HEK293 (cell line): ENCODE measurements around the gene C8B.

Experiments used
- CTCF ChIA-PET: fragments of 350-600 bp; formaldehyde crosslinking; extraction: SDS; loops from one replicate; lab custom pipeline; 2021; ENCODE audit warnings: antibody characterized with exemption; lab: Yijun Ruan, JAX
- POLR2A ChIA-PET: fragments of 300-600 bp; formaldehyde crosslinking; extraction: SDS; loops from one replicate; lab custom pipeline; 2020; ENCODE audit warnings: antibody characterized with exemption, inconsistent platforms; lab: Yijun Ruan, JAX
- H3K27ac ChIP-seq: fragments of 200-500 bp; sonication (Bioruptor generic); 2 replicates; pipeline ENCODE4 v1.5.1; 2014; ENCODE audit warnings: low read depth, low read length, control low read depth, inconsistent platforms; ENCODE audit errors: extremely low read depth
- H3K36me3 ChIP-seq, 2 experiments: fragments of 200-500 bp in 1 of 2; sonication (Bioruptor generic) in 1 of 2; 1 replicate in 1 of 2; 2 replicates in 1 of 2; pipeline ENCODE4 v1.5.1; 2014 to 2017; ENCODE audit warnings: inconsistent platforms in 2 of 2, low read length in 2 of 2; ENCODE audit not compliant: control insufficient read depth in 2 of 2, insufficient read depth in 1 of 2
- H3K4me1 ChIP-seq: fragments of 200-500 bp; sonication (Bioruptor generic); 2 replicates; pipeline ENCODE4 v1.5.1; 2014; ENCODE audit warnings: mild to moderate bottlenecking, low read length, inconsistent platforms; ENCODE audit not compliant: control insufficient read depth, insufficient read depth
- H3K4me3 ChIP-seq: 2 replicates; pipeline ENCODE4 v1.5.1; 2011; ENCODE audit warnings: low read depth, mild to moderate bottlenecking, control low read depth, low read length, moderate library complexity
- H3K9me3 ChIP-seq: fragments of 200-500 bp; sonication (Bioruptor generic); 2 replicates; pipeline ENCODE4 v1.5.1; 2014; ENCODE audit warnings: low read depth, low read length, inconsistent platforms; ENCODE audit not compliant: control insufficient read depth, insufficient read depth
- BCL11A ChIP-seq: fragments of 450-650 bp; formaldehyde crosslinking; IDR thresholded peaks from 2 replicates; pipeline ENCODE4 v1.5.1; 2016; ENCODE audit warnings: low read depth, missing biosample characterization, missing genetic modification characterization
- BCL11B ChIP-seq: fragments of 450-650 bp; formaldehyde crosslinking; IDR thresholded peaks from 2 replicates; pipeline ENCODE4 v1.5.1; 2016; ENCODE audit warnings: low read depth, missing biosample characterization, missing genetic modification characterization
- GFI1B ChIP-seq: fragments of 450-650 bp; formaldehyde crosslinking; IDR thresholded peaks from 2 replicates; pipeline ENCODE4 v1.5.1; 2016; ENCODE audit warnings: missing biosample characterization, missing genetic modification characterization
- GLI2 ChIP-seq: fragments of 450-650 bp; formaldehyde crosslinking; IDR thresholded peaks from 2 replicates; pipeline ENCODE4; 2017; ENCODE audit warnings: missing biosample characterization, missing genetic modification characterization, low read depth, borderline replicate concordance
- GLIS1 ChIP-seq: fragments of 450-650 bp; formaldehyde crosslinking; IDR thresholded peaks from 2 replicates; pipeline ENCODE4 v1.5.1; 2016; ENCODE audit warnings: missing biosample characterization, missing genetic modification characterization
- HOXD13 ChIP-seq: sonication (generic); formaldehyde crosslinking; IDR thresholded peaks from 2 replicates; pipeline ENCODE4 v1.8.0; 2022; ENCODE audit warnings: missing genetic modification reagents, borderline replicate concordance
- KLF8 ChIP-seq: fragments of 450-650 bp; formaldehyde crosslinking; IDR thresholded peaks from 2 replicates; pipeline ENCODE4 v1.5.1; 2016; ENCODE audit warnings: missing biosample characterization, missing genetic modification characterization
- KLF9 ChIP-seq: fragments of 450-650 bp; formaldehyde crosslinking; IDR thresholded peaks from 2 replicates; pipeline ENCODE4 v1.5.1; 2016; ENCODE audit warnings: missing biosample characterization, missing genetic modification characterization, low read depth
- SETDB1 ChIP-seq: IDR thresholded peaks from one replicate; pipeline ENCODE4 v1.6.1; 2017; ENCODE audit warnings: mild to moderate bottlenecking, low read length, moderate library complexity, mixed read lengths; ENCODE audit not compliant: insufficient read length
- SP2 ChIP-seq: fragments of 450-650 bp; formaldehyde crosslinking; IDR thresholded peaks from 2 replicates; pipeline ENCODE4 v1.5.1; 2016; ENCODE audit warnings: missing biosample characterization, missing genetic modification characterization
- WT1 ChIP-seq: fragments of 450-650 bp; formaldehyde crosslinking; IDR thresholded peaks from 2 replicates; pipeline ENCODE4 v1.5.1; 2016; ENCODE audit warnings: missing biosample characterization, missing genetic modification characterization
- ZBTB8A ChIP-seq: fragments of 450-650 bp; formaldehyde crosslinking; IDR thresholded peaks from 2 replicates; pipeline ENCODE4 v1.5.1; 2016; ENCODE audit warnings: missing biosample characterization, missing genetic modification characterization
- ZFHX2 ChIP-seq: fragments of 450-650 bp; formaldehyde crosslinking; conservative IDR thresholded peaks from 2 replicates; pipeline ENCODE4 v1.5.1; 2016; ENCODE audit warnings: missing biosample characterization, missing genetic modification characterization
- ZFP69B ChIP-seq: fragments of 450-650 bp; formaldehyde crosslinking; IDR thresholded peaks from 2 replicates; pipeline ENCODE4 v1.5.1; 2016; ENCODE audit warnings: missing biosample characterization, missing genetic modification characterization
- ZNF138 ChIP-seq: fragments of 450-650 bp; formaldehyde crosslinking; IDR thresholded peaks from 2 replicates; pipeline ENCODE4 v1.5.1; 2016; ENCODE audit warnings: missing biosample characterization, missing genetic modification characterization, borderline replicate concordance
- ZNF221 ChIP-seq: fragments of 450-650 bp; formaldehyde crosslinking; IDR thresholded peaks from 2 replicates; pipeline ENCODE4 v1.5.1; 2017; ENCODE audit warnings: missing biosample characterization, missing genetic modification characterization, borderline replicate concordance
- ZNF473 ChIP-seq: fragments of 450-650 bp; formaldehyde crosslinking; IDR thresholded peaks from 2 replicates; pipeline ENCODE4 v1.5.1; 2017; ENCODE audit warnings: missing biosample characterization, missing genetic modification characterization
- ZNF48 ChIP-seq: fragments of 450-650 bp; formaldehyde crosslinking; IDR thresholded peaks from 2 replicates; pipeline ENCODE4 v1.5.1; 2016; ENCODE audit warnings: missing biosample characterization, missing genetic modification characterization
- ZNF560 ChIP-seq: fragments of 450-650 bp; formaldehyde crosslinking; IDR thresholded peaks from 2 replicates; pipeline ENCODE4 v1.5.1; 2017; ENCODE audit warnings: missing biosample characterization, missing genetic modification characterization, borderline replicate concordance
- ZNF571 ChIP-seq: fragments of 450-650 bp; formaldehyde crosslinking; IDR thresholded peaks from 2 replicates; pipeline ENCODE4 v1.5.0; 2017; ENCODE audit warnings: missing biosample characterization, missing genetic modification characterization
- ZNF600 ChIP-seq: fragments of 450-650 bp; formaldehyde crosslinking; IDR thresholded peaks from 2 replicates; pipeline ENCODE4 v1.5.1; 2016; ENCODE audit warnings: missing biosample characterization, missing genetic modification characterization
- ZNF610 ChIP-seq: fragments of 450-650 bp; formaldehyde crosslinking; IDR thresholded peaks from 2 replicates; pipeline ENCODE4 v1.5.1; 2016; ENCODE audit warnings: missing biosample characterization, missing genetic modification characterization, borderline replicate concordance
- ZNF664 ChIP-seq: fragments of 450-650 bp; formaldehyde crosslinking; IDR thresholded peaks from 2 replicates; pipeline ENCODE4 v1.5.1; 2016; ENCODE audit warnings: missing biosample characterization, missing genetic modification characterization
- ZNF792 ChIP-seq: fragments of 450-650 bp; formaldehyde crosslinking; IDR thresholded peaks from 2 replicates; pipeline ENCODE4 v1.5.1; 2016; ENCODE audit warnings: missing biosample characterization, missing genetic modification characterization
- ZNF830 ChIP-seq: fragments of 450-650 bp; IDR thresholded peaks from 2 replicates; pipeline ENCODE4 v1.5.0; 2018; ENCODE audit warnings: missing biosample characterization, missing genetic modification characterization, low read depth, mild to moderate bottlenecking, moderate library complexity
- TF ChIP-seq, protein P1 (sequence below): fragments of 450-650 bp; formaldehyde crosslinking; IDR thresholded peaks from 2 replicates; pipeline ENCODE4 v1.5.1; 2016; ENCODE audit warnings: missing biosample characterization, missing genetic modification characterization, borderline replicate concordance
- TF ChIP-seq, protein P2 (sequence below): fragments of 450-650 bp; formaldehyde crosslinking; IDR thresholded peaks from 2 replicates; pipeline ENCODE4 v1.5.1; 2016; ENCODE audit warnings: missing biosample characterization, missing genetic modification characterization
- TF ChIP-seq, protein P3 (sequence below): fragments of 450-650 bp; formaldehyde crosslinking; IDR thresholded peaks from 2 replicates; pipeline ENCODE4 v1.5.1; 2016; ENCODE audit warnings: missing biosample characterization, missing genetic modification characterization
- TF ChIP-seq, protein P4 (sequence below): fragments of 450-650 bp; formaldehyde crosslinking; IDR thresholded peaks from 2 replicates; pipeline ENCODE4; 2016; ENCODE audit warnings: missing biosample characterization, missing genetic modification characterization

C8B gene

DNA sequence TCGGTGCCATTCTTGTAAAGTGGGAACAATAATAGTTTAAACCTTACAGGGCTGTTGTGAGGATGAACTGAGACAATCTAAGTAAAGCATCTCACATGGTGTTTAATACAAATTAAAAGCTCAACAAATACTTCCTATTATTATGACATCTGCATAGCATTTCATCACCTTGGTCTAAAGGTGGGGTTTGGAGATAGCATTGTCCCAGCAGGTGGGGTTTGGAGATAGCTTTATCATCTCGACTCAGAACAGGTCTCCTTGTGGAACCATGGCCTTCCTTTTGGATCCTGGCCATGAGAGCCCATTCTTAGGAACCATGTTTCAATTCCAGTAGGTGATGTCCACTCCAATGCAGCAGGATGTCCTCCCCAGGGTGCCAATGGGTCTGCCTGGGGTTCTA is 20.6 kb upstream of the C8B start (continued):
- TF ChIP-seq GFI1B (tag by site-specific recombination) (no peak), ZNF571 (tag by site-specific recombination) (no peak)

DNA sequence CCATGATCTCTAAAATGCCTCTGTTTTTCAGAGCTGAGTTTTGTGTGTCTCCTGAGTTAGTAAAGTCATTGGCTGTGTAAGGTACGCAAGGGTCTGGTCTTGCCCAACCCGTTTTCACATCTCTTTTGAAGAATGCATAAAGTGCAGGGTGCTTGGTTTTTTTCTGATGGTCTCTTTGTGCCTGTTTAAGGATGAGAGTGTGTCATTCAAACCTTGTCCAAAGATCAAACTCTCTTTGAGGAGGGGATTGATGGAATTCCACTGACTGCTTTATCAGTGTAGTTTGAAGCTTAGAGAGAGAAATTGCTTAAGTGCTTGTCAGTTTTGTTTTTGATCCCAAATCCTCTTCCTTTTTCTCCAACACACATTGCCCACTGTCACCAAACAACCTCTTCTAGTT is 20.0 kb upstream of the C8B start:
- CTCF ChIA-PET = no interaction called here
- TF ChIP-seq BCL11A (tag by site-specific recombination) = no peak
- TF ChIP-seq GLI2 (tag by site-specific recombination) = no peak
- TF ChIP-seq SETDB1 = no peak
- no peak for TF ChIP-seq WT1 (tag by site-specific recombination)
- no peak for TF ChIP-seq ZBTB8A
- no peak for TF ChIP-seq ZFP69B (tag by site-specific recombination)
- TF ChIP-seq SP2 = no peak
- no peak for TF ChIP-seq ZNF560 (tag by site-specific recombination)
- TF ChIP-seq, all 188 proteins: peak for 0
- Histone ChIP-seq H3K9me3 (no peaks in the 10 kb centered on the region), H3K4me3 (no peak overlapping the region), H3K27ac (no peak overlapping the region), H3K4me1 (no peaks in the 10 kb centered on the region), H3K36me3 (no peaks in the 10 kb centered on the region)
- POLR2A ChIA-PET = no interaction called here

DNA sequence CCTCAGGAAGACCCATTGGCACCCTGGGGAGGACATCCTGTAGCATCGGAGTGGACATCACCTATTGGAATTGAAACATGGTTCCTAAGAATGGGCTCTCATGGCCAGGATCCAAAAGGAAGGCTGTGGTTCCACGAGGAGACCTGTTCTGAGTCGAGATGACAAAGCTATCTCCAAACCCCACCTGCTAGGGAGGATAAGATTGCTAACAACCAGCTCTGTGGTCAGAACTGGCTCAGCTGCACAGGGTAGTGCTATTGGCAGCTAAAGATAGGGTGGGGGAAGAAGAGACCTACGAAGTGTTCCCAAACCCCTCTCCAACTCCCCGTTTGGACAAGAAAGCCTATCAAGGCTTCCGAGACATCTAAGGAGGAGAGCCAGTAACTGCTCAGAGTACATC is 17.7 kb upstream of the C8B start:
- POLR2A ChIA-PET = no interaction called here
- H3K4me3 ChIP-seq = no peak overlapping the region
- no peaks in the 10 kb centered on the region for H3K9me3 ChIP-seq
- TF ChIP-seq ZNF473 (tag by site-specific recombination) (no peak), GLIS1 (tag by site-specific recombination) (no peak), KLF9 (no peak), ZFHX2 (no peak), KLF8 (no peak), ZNF610 (tag by site-specific recombination) (no peak), ZNF600 (no peak), ZNF792 (no peak), HOXD13 (CRISPR knock-in tag) (no peak), ZNF48 (tag by site-specific recombination) (no peak), ZNF664 (tag by site-specific recombination) (no peak), ZNF221 (tag by site-specific recombination) (no peak), ZNF138 (tag by site-specific recombination) (no peak), ZNF830 (no peak), BCL11B (tag by site-specific recombination) (no peak)
- TF ChIP-seq, protein P1, sequence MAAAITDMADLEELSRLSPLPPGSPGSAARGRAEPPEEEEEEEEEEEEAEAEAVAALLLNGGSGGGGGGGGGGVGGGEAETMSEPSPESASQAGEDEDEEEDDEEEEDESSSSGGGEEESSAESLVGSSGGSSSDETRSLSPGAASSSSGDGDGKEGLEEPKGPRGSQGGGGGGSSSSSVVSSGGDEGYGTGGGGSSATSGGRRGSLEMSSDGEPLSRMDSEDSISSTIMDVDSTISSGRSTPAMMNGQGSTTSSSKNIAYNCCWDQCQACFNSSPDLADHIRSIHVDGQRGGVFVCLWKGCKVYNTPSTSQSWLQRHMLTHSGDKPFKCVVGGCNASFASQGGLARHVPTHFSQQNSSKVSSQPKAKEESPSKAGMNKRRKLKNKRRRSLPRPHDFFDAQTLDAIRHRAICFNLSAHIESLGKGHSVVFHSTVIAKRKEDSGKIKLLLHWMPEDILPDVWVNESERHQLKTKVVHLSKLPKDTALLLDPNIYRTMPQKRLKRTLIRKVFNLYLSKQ (tag by site-specific recombination) = no peak
- TF ChIP-seq, protein P2, sequence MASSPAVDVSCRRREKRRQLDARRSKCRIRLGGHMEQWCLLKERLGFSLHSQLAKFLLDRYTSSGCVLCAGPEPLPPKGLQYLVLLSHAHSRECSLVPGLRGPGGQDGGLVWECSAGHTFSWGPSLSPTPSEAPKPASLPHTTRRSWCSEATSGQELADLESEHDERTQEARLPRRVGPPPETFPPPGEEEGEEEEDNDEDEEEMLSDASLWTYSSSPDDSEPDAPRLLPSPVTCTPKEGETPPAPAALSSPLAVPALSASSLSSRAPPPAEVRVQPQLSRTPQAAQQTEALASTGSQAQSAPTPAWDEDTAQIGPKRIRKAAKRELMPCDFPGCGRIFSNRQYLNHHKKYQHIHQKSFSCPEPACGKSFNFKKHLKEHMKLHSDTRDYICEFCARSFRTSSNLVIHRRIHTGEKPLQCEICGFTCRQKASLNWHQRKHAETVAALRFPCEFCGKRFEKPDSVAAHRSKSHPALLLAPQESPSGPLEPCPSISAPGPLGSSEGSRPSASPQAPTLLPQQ = no peak
- TF ChIP-seq, protein P3, sequence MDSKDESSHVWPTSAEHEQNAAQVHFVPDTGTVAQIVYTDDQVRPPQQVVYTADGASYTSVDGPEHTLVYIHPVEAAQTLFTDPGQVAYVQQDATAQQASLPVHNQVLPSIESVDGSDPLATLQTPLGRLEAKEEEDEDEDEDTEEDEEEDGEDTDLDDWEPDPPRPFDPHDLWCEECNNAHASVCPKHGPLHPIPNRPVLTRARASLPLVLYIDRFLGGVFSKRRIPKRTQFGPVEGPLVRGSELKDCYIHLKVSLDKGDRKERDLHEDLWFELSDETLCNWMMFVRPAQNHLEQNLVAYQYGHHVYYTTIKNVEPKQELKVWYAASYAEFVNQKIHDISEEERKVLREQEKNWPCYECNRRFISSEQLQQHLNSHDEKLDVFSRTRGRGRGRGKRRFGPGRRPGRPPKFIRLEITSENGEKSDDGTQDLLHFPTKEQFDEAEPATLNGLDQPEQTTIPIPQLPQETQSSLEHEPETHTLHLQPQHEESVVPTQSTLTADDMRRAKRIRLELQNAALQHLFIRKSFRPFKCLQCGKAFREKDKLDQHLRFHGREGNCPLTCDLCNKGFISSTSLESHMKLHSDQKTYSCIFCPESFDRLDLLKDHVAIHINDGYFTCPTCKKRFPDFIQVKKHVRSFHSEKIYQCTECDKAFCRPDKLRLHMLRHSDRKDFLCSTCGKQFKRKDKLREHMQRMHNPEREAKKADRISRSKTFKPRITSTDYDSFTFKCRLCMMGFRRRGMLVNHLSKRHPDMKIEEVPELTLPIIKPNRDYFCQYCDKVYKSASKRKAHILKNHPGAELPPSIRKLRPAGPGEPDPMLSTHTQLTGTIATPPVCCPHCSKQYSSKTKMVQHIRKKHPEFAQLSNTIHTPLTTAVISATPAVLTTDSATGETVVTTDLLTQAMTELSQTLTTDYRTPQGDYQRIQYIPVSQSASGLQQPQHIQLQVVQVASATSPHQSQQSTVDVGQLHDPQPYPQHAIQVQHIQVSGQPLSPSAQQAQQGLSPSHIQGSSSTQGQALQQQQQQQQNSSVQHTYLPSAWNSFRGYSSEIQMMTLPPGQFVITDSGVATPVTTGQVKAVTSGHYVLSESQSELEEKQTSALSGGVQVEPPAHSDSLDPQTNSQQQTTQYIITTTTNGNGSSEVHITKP (tag by site-specific recombination) = no peak
- TF ChIP-seq, protein P4, sequence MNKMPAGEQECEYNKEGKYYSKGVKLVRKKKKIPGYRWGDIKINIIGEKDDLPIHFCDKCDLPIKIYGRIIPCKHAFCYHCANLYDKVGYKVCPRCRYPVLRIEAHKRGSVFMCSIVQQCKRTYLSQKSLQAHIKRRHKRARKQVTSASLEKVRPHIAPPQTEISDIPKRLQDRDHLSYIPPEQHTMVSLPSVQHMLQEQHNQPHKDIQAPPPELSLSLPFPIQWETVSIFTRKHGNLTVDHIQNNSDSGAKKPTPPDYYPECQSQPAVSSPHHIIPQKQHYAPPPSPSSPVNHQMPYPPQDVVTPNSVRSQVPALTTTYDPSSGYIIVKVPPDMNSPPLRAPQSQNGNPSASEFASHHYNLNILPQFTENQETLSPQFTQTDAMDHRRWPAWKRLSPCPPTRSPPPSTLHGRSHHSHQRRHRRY (tag by site-specific recombination) = no peak
- H3K4me1 ChIP-seq = no peaks in the 10 kb centered on the region
- CTCF ChIA-PET = interaction anchor here (1.6 kb wide), 1 partner anchor 15 kb away, joined by 8 read pairs; no protein-coding TSS in a partner anchor
- no peaks in the 10 kb centered on the region for H3K36me3 ChIP-seq
- no peak overlapping the region for H3K27ac ChIP-seq
